A673 (cell line): ENCODE data around the gene SNAI3. TPM values are rescaled to one million over a fixed set of nuclear protein-coding genes. Genes with fewer than 3 reads are reported as not detected.

Experiments used
- BruUV-seq: library from RNA; stranded (reverse); fragments of 400-500 nt; replicated peaks from 2 replicates; lab custom pipeline; 2021; lab: Mats Ljungman, UMichigan
- CTCF ChIA-PET: fragments of 300-600 bp; sonication (Branson Sonifier 250); formaldehyde crosslinking; loops from one replicate; lab custom pipeline; 2022; ENCODE audit warnings: antibody characterized with exemption; lab: Charles Lee
- POLR2A ChIA-PET: fragments of 300-600 bp; sonication (Branson Sonifier 250); formaldehyde crosslinking; loops from one replicate; lab custom pipeline; 2022; ENCODE audit warnings: antibody characterized with exemption; ENCODE audit not compliant: low non-redundant PET; lab: Charles Lee
- DNase-seq: peaks from one replicate; pipeline ENCODE4 v3.0.0-alpha.2; 2015; ENCODE audit warnings: low spot score
- H3K27ac ChIP-seq: fragments of 200-600 bp; sonication (generic); 2 replicates; pipeline ENCODE4 v1.5.1; 2016; ENCODE audit warnings: mixed run types, low read depth, mild to moderate bottlenecking, mixed read lengths, antibody characterized with exemption, low read length; ENCODE audit not compliant: poor library complexity, severe bottlenecking
- H3K27me3 ChIP-seq: fragments of 200-600 bp; sonication (generic); replicated peaks from 2 replicates; pipeline ENCODE4 v1.6.1; 2017; ENCODE audit warnings: mixed run types, low read depth, mild to moderate bottlenecking, mixed read lengths, antibody characterized with exemption, low read length; ENCODE audit not compliant: insufficient read depth, poor library complexity
- H3K36me3 ChIP-seq: fragments of 200-600 bp; sonication (generic); 2 replicates; pipeline ENCODE4 v1.6.1; 2016; ENCODE audit warnings: mixed run types, mild to moderate bottlenecking, mixed read lengths, antibody characterized with exemption, low read length; ENCODE audit not compliant: insufficient read depth, poor library complexity, severe bottlenecking
- H3K4me1 ChIP-seq: fragments of 200-600 bp; sonication (generic); 2 replicates; pipeline ENCODE4 v1.6.1; 2017; ENCODE audit warnings: mixed run types, mild to moderate bottlenecking, mixed read lengths, antibody characterized with exemption, low read length; ENCODE audit not compliant: insufficient read depth, poor library complexity, severe bottlenecking
- H3K4me3 ChIP-seq: fragments of 200-600 bp; sonication (generic); 2 replicates; pipeline ENCODE4 v1.5.1; 2016; ENCODE audit warnings: low read depth, mixed run types, mild to moderate bottlenecking, mixed read lengths, low read length; ENCODE audit not compliant: poor library complexity, severe bottlenecking
- H3K9me3 ChIP-seq: fragments of 200-600 bp; sonication (generic); 2 replicates; pipeline ENCODE4 v1.6.1; 2016; ENCODE audit warnings: mixed run types, low read depth, mild to moderate bottlenecking, mixed read lengths, antibody characterized with exemption, low read length; ENCODE audit not compliant: poor library complexity, severe bottlenecking
- EZH2 ChIP-seq: fragments of 200-600 bp; sonication (generic); IDR thresholded peaks from 2 replicates; pipeline ENCODE4 v1.6.1; 2017; ENCODE audit warnings: borderline replicate concordance, low read depth, mild to moderate bottlenecking, mixed read lengths, antibody characterized with exemption, low read length; ENCODE audit not compliant: poor library complexity, severe bottlenecking
- intact Hi-C: fragments of 100-400 bp; cut with micrococcal nuclease; formaldehyde crosslinking; loops from one replicate; pipeline ENCODE4 v1.10.0; 2022; ENCODE audit not compliant: unreplicated experiment
- microRNA-seq: library from miRNA; unstranded; fragments of <30 nt; microRNA quantifications from one replicate; pipeline ENCODE4 v1.2.0, GENCODE V29; 2021
- total RNA-seq: library from RNA; stranded (reverse); gene quantifications from 2 replicates; pipeline ENCODE4 v1.2.3, GENCODE V29; 2021
- TF ChIP-seq, protein P1 (sequence below): fragments of 300-800, 200-600 bp; sonication (generic); conservative IDR thresholded peaks from 2 replicates; pipeline ENCODE4 v1.5.1; 2017; ENCODE audit warnings: low read depth, mild to moderate bottlenecking, antibody characterized with exemption, low read length, moderate library complexity, mixed read lengths

Gene SNAI3
- total RNA-seq, 1 experiment from 2014 or later, result not detected

DNA sequence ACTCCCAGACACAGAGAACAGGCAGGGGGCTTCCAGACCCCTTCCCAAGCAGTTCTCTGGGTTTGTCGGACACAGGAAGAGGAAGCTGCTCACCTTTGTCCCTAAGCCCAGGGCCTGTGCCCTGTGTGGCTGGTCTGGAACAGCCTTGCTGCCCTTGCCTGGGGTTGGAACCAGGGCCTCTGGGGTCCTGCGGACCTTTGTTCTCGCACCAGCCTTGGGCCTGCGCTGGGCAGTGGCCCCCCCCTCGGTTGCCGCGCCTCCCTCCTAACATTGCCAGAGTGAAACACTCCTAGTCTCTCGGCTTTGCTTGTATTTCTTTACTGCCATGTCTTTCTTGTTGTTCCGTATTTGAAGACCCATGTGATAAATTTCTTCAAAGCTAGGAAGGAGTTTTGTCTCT lies 56.5 kb downstream of the SNAI3 start:
- TF ChIP-seq, protein P1, sequence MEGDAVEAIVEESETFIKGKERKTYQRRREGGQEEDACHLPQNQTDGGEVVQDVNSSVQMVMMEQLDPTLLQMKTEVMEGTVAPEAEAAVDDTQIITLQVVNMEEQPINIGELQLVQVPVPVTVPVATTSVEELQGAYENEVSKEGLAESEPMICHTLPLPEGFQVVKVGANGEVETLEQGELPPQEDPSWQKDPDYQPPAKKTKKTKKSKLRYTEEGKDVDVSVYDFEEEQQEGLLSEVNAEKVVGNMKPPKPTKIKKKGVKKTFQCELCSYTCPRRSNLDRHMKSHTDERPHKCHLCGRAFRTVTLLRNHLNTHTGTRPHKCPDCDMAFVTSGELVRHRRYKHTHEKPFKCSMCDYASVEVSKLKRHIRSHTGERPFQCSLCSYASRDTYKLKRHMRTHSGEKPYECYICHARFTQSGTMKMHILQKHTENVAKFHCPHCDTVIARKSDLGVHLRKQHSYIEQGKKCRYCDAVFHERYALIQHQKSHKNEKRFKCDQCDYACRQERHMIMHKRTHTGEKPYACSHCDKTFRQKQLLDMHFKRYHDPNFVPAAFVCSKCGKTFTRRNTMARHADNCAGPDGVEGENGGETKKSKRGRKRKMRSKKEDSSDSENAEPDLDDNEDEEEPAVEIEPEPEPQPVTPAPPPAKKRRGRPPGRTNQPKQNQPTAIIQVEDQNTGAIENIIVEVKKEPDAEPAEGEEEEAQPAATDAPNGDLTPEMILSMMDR, result no peak
- TF ChIP-seq EZH2, result no peak
- H3K27ac ChIP-seq, result no peak overlapping the region
- ChIA-PET CTCF (no interaction called here), POLR2A (no interaction called here)
- H3K4me1 ChIP-seq, result no peaks in the 10 kb centered on the region
- intact Hi-C loops, result no loop called here
- H3K4me3 ChIP-seq, result no peak overlapping the region
- no TSS peak for BruUV-seq
- DNase-seq, result no peak
- H3K27me3 ChIP-seq, result no peaks in the 10 kb centered on the region
- peaks cover 55% of the 10 kb centered on the region for H3K36me3 ChIP-seq
- no peaks in the 10 kb centered on the region for H3K9me3 ChIP-seq

DNA sequence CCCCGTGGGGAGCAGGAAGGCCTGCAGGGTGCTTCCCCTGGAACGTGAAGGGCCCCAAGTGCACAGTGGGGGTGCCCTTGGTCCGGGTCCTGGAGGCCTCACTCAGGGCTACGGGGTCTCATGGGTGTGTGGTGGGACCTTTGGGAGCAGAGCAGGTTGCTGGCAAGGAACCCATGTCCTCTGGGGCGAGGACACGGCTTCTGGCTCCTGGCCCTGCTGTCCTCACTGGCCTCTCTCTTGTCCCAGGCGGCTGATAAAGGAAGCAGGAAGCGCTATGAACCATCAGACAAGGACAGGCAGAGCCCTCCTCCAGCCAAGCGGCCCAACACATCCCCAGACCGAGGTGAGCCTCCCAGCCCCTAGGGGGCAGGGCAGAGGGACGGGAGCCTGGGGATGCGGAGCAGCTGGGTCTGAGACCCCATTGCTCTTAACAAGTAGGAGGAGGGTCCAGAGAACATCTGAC lies 57.8 kb downstream of the SNAI3 start:
- no peaks in the 10 kb centered on the region for H3K4me1 ChIP-seq
- ChIA-PET POLR2A (no interaction called here), CTCF (no interaction called here)
- H3K27ac ChIP-seq, result no peak overlapping the region
- BruUV-seq, result no TSS peak
- no peaks in the 10 kb centered on the region for H3K27me3 ChIP-seq
- H3K36me3 ChIP-seq, result peaks cover 68% of the 10 kb centered on the region
- H3K9me3 ChIP-seq, result no peaks in the 10 kb centered on the region
- peak; percentile 43 for DNase-seq
- H3K4me3 ChIP-seq, result no peak overlapping the region
- TF ChIP-seq, protein P1, result peak; percentile 49
- no peak for TF ChIP-seq EZH2
- intact Hi-C loops, result no loop called here

Small RNA genes within 50 kb of the gene (microRNA-seq; reads per million reads assigned to microRNA genes)
- not detected for gene MIR4722

Other genes with a start within 250 kb of the SNAI3 start
- gene ZFPM1, start 233.2 kb downstream of the SNAI3 start, total RNA-seq, result 5.6 and 6.7 TPM in 2 replicates
- 75.9 and 83.4 TPM in 2 replicates for gene ZC3H18, start 116.1 kb downstream of the SNAI3 start, total RNA-seq
- 0.28 TPM in 1 of 2 replicates, not detected in the other for gene IL17C, start 47.9 kb downstream of the SNAI3 start, total RNA-seq
- 44.7 and 53.6 TPM in 2 replicates for gene CYBA, start 35.5 kb downstream of the SNAI3 start, total RNA-seq
- 127 and 131 TPM in 2 replicates for gene MVD, start 23.4 kb downstream of the SNAI3 start, total RNA-seq
- gene RNF166, start 19.9 kb upstream of the SNAI3 start, total RNA-seq, result 32.3 and 36.3 TPM in 2 replicates
- 45.0 and 47.5 TPM in 2 replicates for gene CTU2, start 20.0 kb upstream of the SNAI3 start, total RNA-seq
- 174 and 182 TPM in 2 replicates for gene PIEZO1, start 98.7 kb upstream of the SNAI3 start, total RNA-seq
- gene CDT1, start 117.3 kb upstream of the SNAI3 start, total RNA-seq, result 103 TPM in 2 replicates
- gene APRT, start 125.4 kb upstream of the SNAI3 start, total RNA-seq, result 129 and 134 TPM in 2 replicates
- 54.8 and 60.6 TPM in 2 replicates for gene GALNS, start 170.4 kb upstream of the SNAI3 start, total RNA-seq
- gene TRAPPC2L, start 170.6 kb upstream of the SNAI3 start, total RNA-seq, result 89.9 and 98.6 TPM in 2 replicates
- gene PABPN1L, start 180.2 kb upstream of the SNAI3 start, total RNA-seq, result not detected in 2 replicates